ENCODE measurements around the gene FAM111B. TPM values are rescaled to one million over a fixed set of nuclear protein-coding genes. Genes with fewer than 3 reads are reported as not detected.

FAM111B gene
- total RNA-seq, 1 donor from 2014 or later = 1.1 TPM

DNA sequence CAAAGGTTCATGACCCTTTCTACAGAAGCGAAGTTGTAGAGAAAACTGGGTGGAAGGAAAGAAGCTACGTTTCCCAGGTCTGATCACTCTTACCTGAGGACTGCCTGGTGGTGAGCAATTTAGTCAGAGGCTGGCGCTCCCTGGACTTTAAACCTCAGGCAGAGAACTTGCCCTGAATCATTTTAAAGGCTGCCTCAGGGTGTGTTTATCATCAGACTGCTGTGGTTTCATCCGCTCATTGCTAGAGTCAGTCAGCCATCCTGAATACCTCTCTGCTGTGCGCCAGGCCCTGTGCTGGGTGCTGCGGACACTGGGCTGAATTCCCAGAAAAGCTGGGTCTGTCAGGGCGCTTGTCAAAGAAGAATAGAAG, 67.6 kb downstream of the FAM111B start:
- Histone ChIP-seq H3K27ac (peak overlapping the region; percentile 32), H3K27me3 (ENCODE audit: low read depth) (no peaks in the 10 kb centered on the region), H3K36me3 (no peaks in the 10 kb centered on the region), H3K4me1 (peaks cover 51% of the 10 kb centered on the region), H3K9me3 (no peaks in the 10 kb centered on the region), H3K4me3 (no peak overlapping the region)
- TF ChIP-seq CTCF (IDR thresholded peaks at IDR 0.05) = no peak
- DNase-seq (no peak), ATAC-seq (no peak)
- intact Hi-C loops (cut with DNase I) = loop anchor here (5.0 kb wide), 1 partner anchor 33 kb away; no protein-coding TSS in a partner anchor

DNA sequence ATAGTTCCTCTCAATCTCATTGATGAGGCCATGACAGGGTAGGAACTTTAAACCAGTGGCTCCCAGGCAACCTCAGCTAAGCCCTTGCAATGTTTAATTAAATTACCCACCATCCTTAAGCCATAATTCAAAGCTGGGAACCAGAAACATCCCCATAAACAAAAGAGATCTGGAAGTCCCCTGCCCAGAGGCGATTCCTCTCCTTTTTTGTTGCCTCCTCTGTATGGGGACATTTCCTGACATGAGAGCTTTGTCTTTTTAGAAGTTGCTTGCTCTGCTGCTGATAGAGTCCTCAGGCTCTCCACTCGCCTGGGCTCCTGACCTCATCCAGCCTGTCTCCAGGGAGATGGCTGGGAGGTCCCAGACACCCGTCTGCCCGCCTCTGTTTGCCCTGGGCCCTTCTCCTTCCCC, 68.1 kb downstream of the FAM111B start:
- Histone ChIP-seq H3K9me3 (no peaks in the 10 kb centered on the region), H3K4me1 (peaks cover 51% of the 10 kb centered on the region), H3K4me3 (no peak overlapping the region), H3K36me3 (no peaks in the 10 kb centered on the region), H3K27ac (peak overlapping the region; percentile 32), H3K27me3 (ENCODE audit: low read depth) (no peaks in the 10 kb centered on the region)
- intact Hi-C loops (cut with DNase I) = no loop called here
- TF ChIP-seq CTCF (IDR thresholded peaks at IDR 0.05) = no peak
- DNase-seq (peak; percentile 53), ATAC-seq (peak in 1 of 2 donors; percentile 39)

DNA sequence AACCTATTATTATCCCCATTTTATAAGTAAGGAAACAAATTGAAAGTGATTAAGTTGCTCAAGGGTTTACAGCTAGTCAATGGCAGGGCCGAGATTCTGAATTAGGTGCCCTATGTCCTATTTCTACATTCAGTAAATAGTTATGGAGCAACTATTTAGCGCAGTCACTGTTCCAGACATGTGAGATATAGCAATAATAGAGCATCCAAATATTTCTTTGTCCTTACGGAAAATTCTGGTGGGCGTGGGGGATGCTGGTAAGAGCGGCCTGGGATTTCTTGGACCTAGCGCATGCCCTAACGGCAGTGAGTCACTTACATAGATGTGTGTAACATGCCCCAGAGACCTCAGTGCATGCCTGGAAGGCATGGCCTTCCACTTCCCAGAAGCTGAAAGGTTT, 69.3 kb downstream of the FAM111B start:
- Histone ChIP-seq H3K27ac (no peak overlapping the region), H3K4me1 (peaks cover 51% of the 10 kb centered on the region), H3K9me3 (no peaks in the 10 kb centered on the region), H3K36me3 (no peaks in the 10 kb centered on the region), H3K4me3 (no peak overlapping the region), H3K27me3 (ENCODE audit: low read depth) (no peaks in the 10 kb centered on the region)
- TF ChIP-seq CTCF (IDR thresholded peaks at IDR 0.05) = no peak
- DNase-seq (no peak), ATAC-seq (no peak)
- intact Hi-C loops (cut with DNase I) = no loop called here

Other genes with a start within 250 kb of the FAM111B start
- not detected for gene GLYATL1, start 167.7 kb upstream of the FAM111B start, total RNA-seq
- gene GLYATL1B, start 20.9 kb upstream of the FAM111B start, total RNA-seq = not detected
- 68.4 TPM for gene FAM111A, start 35.6 kb downstream of the FAM111B start, total RNA-seq
- gene DTX4, start 64.9 kb downstream of the FAM111B start, total RNA-seq = 51.7 TPM
- gene MPEG1, start 105.7 kb downstream of the FAM111B start, total RNA-seq = 48.9 TPM